ENCODE data around the gene KCNC2.

KCNC2 gene

GRCh38 chr12:75239987-75240386 lies 30.3 kb upstream of the KCNC2 start:
- Histone ChIP-seq H3K4me3 (ENCODE audit: low read depth in 1 of 2, low read length in 2 of 2) (no peak overlapping the region), H3K27ac (ENCODE audit: low read length) (no peak overlapping the region), H3K9ac (ENCODE audit: low read depth, low read length) (no peak overlapping the region), H2AFZ (ENCODE audit: low read depth, low read length) (no peak overlapping the region), H3K4me2 (ENCODE audit: insufficient read depth, low read length) (no peak overlapping the region), H3K9me3 (ENCODE audit: insufficient read depth, low read length, severe bottlenecking) (no peaks in the 10 kb centered on the region), H3K79me2 (ENCODE audit: insufficient read depth, low read length) (no peaks in the 10 kb centered on the region), H3K27me3 (ENCODE audit: insufficient read depth, low read length, poor library complexity) (no peaks in the 10 kb centered on the region), H3K36me3 (ENCODE audit: insufficient read depth, low read length) (no peaks in the 10 kb centered on the region), H3K4me1 (ENCODE audit: insufficient read depth, low read length) (no peaks in the 10 kb centered on the region), H4K20me1 (ENCODE audit: insufficient read depth, low read length) (no peaks in the 10 kb centered on the region)
- ATAC-seq (ENCODE audit: insufficient read depth, low read depth) (no peak), DNase-seq (no peak)
- TF ChIP-seq EZH2 (IDR thresholded peaks at IDR 0.05; ENCODE audit: borderline replicate concordance, low read depth, low read length, severe bottlenecking) = no peak
- no peak for TF ChIP-seq CTCF (IDR thresholded peaks at IDR 0.05; ENCODE audit: borderline replicate concordance, extremely low read depth, low read length, poor library complexity, severe bottlenecking)

- no peak overlapping the region for H3K4me3 ChIP-seq (ENCODE audit: low read depth in 1 of 2, low read length in 2 of 2)
- TF ChIP-seq CTCF (IDR thresholded peaks at IDR 0.05; ENCODE audit: borderline replicate concordance, extremely low read depth, low read length, poor library complexity, severe bottlenecking) (no peak), EZH2 (IDR thresholded peaks at IDR 0.05; ENCODE audit: borderline replicate concordance, low read depth, low read length, severe bottlenecking) (no peak)
- H3K4me2 ChIP-seq (ENCODE audit: insufficient read depth, low read length) = no peak overlapping the region
- H3K36me3 ChIP-seq (ENCODE audit: insufficient read depth, low read length) = no peaks in the 10 kb centered on the region
- DNase-seq (no peak), ATAC-seq (ENCODE audit: insufficient read depth, low read depth) (no peak)
- no peaks in the 10 kb centered on the region for H3K9me3 ChIP-seq (ENCODE audit: insufficient read depth, low read length, severe bottlenecking)
- no peaks in the 10 kb centered on the region for H3K79me2 ChIP-seq (ENCODE audit: insufficient read depth, low read length)
- no peak overlapping the region for H3K9ac ChIP-seq (ENCODE audit: low read depth, low read length)
- H4K20me1 ChIP-seq (ENCODE audit: insufficient read depth, low read length) = no peaks in the 10 kb centered on the region
- H2AFZ ChIP-seq (ENCODE audit: low read depth, low read length) = no peak overlapping the region
- no peak overlapping the region for H3K27ac ChIP-seq (ENCODE audit: low read length)
- no peaks in the 10 kb centered on the region for H3K4me1 ChIP-seq (ENCODE audit: insufficient read depth, low read length)
- H3K27me3 ChIP-seq (ENCODE audit: insufficient read depth, low read length, poor library complexity) = no peaks in the 10 kb centered on the region
Observed at GRCh38 chr12:75236206-75236605, 26.6 kb upstream of the KCNC2 start.

- H2AFZ ChIP-seq (ENCODE audit: low read depth, low read length) = no peak overlapping the region
- TF ChIP-seq EZH2 (IDR thresholded peaks at IDR 0.05; ENCODE audit: borderline replicate concordance, low read depth, low read length, severe bottlenecking) = no peak
- no peak for TF ChIP-seq CTCF (IDR thresholded peaks at IDR 0.05; ENCODE audit: borderline replicate concordance, extremely low read depth, low read length, poor library complexity, severe bottlenecking)
- no peaks in the 10 kb centered on the region for H3K9me3 ChIP-seq (ENCODE audit: insufficient read depth, low read length, severe bottlenecking)
- no peak overlapping the region for H3K27ac ChIP-seq (ENCODE audit: low read length)
- H3K4me1 ChIP-seq (ENCODE audit: insufficient read depth, low read length) = no peaks in the 10 kb centered on the region
- no peak overlapping the region for H3K4me2 ChIP-seq (ENCODE audit: insufficient read depth, low read length)
- no peaks in the 10 kb centered on the region for H3K36me3 ChIP-seq (ENCODE audit: insufficient read depth, low read length)
- no peaks in the 10 kb centered on the region for H3K79me2 ChIP-seq (ENCODE audit: insufficient read depth, low read length)
- no peaks in the 10 kb centered on the region for H4K20me1 ChIP-seq (ENCODE audit: insufficient read depth, low read length)
- no peak for ATAC-seq (ENCODE audit: insufficient read depth, low read depth)
- no peak overlapping the region for H3K4me3 ChIP-seq (ENCODE audit: low read depth in 1 of 2, low read length in 2 of 2)
- no peak overlapping the region for H3K9ac ChIP-seq (ENCODE audit: low read depth, low read length)
- H3K27me3 ChIP-seq (ENCODE audit: insufficient read depth, low read length, poor library complexity) = no peaks in the 10 kb centered on the region
- DNase-seq = no peak
Observed at GRCh38 chr12:75227132-75227531, 17.5 kb upstream of the KCNC2 start.

- DNase-seq = no peak
- ATAC-seq (ENCODE audit: insufficient read depth, low read depth) = no peak
Observed at GRCh38 chr12:75212072-75212471, 2.4 kb upstream of the KCNC2 start.

More at GRCh38 chr12:75212072-75212471, 2.4 kb upstream of the KCNC2 start:
- H3K27ac ChIP-seq (ENCODE audit: low read length) = no peak overlapping the region
- H2AFZ ChIP-seq (ENCODE audit: low read depth, low read length) = no peak overlapping the region
- H4K20me1 ChIP-seq (ENCODE audit: insufficient read depth, low read length) = no peaks in the 10 kb centered on the region
- no peak overlapping the region for H3K4me2 ChIP-seq (ENCODE audit: insufficient read depth, low read length)
- TF ChIP-seq CTCF (IDR thresholded peaks at IDR 0.05; ENCODE audit: borderline replicate concordance, extremely low read depth, low read length, poor library complexity, severe bottlenecking) = no peak
- TF ChIP-seq EZH2 (IDR thresholded peaks at IDR 0.05; ENCODE audit: borderline replicate concordance, low read depth, low read length, severe bottlenecking) = no peak
- H3K79me2 ChIP-seq (ENCODE audit: insufficient read depth, low read length) = no peaks in the 10 kb centered on the region
- no peaks in the 10 kb centered on the region for H3K4me1 ChIP-seq (ENCODE audit: insufficient read depth, low read length)
- H3K9ac ChIP-seq (ENCODE audit: low read depth, low read length) = no peak overlapping the region
- no peaks in the 10 kb centered on the region for H3K9me3 ChIP-seq (ENCODE audit: insufficient read depth, low read length, severe bottlenecking)
- no peak overlapping the region for H3K4me3 ChIP-seq (ENCODE audit: low read depth in 1 of 2, low read length in 2 of 2)
- H3K36me3 ChIP-seq (ENCODE audit: insufficient read depth, low read length) = no peaks in the 10 kb centered on the region
- no peaks in the 10 kb centered on the region for H3K27me3 ChIP-seq (ENCODE audit: insufficient read depth, low read length, poor library complexity)
